Measurements from ENCODE around the gene MAOB.
"Not testable (repeated sequence)": the region's sequence is repeated elsewhere in the genome, so short reads cannot be mapped to it uniquely, and the experiment has no call there.

Gene MAOB

DNA sequence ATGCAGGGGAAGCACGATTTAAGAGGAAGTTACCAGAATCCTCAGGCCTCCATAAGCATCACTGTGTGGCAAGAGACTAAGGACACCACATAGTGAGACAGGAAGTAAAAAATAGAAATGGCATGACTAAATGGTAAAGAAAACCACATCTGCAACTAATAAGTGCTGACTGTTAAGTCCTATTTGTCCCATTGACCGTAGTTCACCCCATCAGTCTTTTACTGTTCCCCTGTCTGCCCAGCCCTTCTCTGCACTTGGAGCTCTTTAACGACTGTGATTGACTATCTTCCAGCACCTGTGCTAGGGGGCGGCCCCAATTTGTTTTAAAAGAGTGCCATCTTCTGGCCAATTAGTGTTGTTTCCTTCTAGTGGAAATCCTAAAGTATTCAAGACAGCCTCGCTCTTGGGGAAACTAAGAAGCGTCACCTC lies 132.0 kb downstream of the MAOB start:
- DNase-seq: peak; percentile 45

DNA sequence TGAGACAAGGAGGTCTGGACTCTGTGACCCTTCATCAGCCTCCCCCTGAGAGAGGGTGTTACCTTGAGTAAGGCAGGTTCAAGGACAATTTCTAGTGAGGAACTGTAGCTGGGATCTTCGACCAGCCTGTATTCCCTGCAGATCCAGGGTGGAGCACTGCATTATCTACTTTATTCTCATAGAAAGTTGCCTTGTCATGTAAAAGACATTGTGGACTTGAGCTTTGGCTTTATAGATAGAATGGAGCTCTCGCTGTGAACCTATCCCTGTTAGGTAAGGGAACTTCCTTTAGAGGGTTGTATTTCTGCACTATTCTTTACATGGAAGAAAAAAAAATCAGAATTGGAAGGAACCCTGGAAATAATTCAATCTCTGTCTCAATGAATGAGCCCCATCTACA lies 134.8 kb downstream of the MAOB start:
- no peak for DNase-seq

DNA sequence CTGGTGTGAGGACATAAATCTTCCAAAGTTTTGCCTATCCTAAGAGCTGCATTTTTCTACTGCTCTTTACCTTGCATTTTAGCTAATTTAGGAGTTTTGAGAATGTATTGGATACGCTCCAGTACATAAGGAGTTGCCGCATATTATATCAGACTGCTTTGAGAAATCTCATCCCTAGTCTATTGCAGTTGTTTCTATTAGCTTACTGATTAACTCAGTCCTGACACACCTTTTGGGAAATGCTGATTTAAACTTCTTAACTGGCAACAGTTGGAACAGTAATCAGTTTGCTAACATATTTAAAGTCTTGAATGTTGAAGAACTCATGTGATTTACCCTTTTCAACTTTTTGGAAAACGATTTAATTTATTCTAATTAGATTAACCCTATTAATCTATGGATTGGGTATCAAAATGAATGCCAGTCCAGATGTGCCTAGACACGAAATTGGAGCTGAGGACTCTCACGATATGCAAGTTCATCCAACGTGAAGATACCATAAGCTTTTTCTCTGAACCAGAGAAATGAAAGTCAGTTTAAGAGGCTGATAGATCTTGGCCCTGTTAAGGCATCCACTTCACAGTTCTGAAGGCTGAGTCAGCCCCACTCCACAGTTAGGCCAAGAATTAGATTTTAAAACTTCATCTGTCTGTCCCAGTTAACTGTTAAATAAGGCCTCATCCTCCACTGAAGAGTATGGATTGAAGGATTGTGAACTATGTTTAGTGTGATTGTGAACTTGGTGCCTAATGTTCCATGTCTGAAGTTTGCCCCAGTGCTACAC lies 136.1 kb downstream of the MAOB start:
- no peak for DNase-seq

DNA sequence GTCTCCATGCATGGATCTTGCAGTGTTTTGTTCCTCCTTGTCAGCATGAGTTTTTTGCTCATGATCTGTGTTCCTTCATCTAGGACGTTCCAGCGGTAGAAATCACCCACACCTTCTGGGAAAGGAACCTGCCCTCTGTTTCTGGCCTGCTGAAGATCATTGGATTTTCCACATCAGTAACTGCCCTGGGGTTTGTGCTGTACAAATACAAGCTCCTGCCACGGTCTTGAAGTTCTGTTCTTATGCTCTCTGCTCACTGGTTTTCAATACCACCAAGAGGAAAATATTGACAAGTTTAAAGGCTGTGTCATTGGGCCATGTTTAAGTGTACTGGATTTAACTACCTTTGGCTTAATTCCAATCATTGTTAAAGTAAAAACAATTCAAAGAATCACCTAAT lies 138.0 kb downstream of the MAOB start:
- no peak for DNase-seq

DNA sequence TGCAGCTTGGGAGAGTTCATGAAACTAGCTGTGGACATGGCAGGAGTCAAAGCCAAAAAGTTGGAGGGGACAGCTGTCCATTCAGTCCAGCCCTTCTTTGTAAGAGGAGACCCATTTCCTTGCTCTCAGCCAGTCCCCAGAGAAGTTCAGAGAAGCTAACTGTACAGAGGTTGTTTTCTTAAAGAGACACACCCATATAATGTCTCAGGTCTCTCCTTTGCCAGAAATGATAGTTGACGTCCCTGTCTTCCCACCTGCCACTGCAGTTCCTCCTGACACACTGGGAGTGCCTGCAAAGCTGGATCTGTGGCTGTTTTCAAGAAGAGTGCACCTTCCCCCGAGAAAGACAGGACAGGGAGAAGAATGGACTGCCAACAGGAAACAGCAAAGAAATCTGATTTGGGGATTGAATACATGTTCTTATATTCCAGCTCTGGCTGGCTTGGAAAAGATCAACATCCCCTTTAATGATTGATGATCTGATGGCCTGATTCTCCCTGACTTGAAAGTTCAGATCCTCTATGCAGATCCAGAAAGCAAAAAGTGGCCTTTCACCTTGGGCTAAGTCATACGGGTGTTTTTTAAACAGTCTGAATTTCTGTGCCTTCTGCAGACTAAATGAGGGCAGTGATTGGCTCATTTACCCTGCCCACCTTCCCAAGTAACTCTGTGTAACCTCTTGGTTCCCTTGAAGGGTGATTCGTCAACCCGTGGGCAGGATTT lies 139.0 kb downstream of the MAOB start:
- DNase-seq: no peak

DNA sequence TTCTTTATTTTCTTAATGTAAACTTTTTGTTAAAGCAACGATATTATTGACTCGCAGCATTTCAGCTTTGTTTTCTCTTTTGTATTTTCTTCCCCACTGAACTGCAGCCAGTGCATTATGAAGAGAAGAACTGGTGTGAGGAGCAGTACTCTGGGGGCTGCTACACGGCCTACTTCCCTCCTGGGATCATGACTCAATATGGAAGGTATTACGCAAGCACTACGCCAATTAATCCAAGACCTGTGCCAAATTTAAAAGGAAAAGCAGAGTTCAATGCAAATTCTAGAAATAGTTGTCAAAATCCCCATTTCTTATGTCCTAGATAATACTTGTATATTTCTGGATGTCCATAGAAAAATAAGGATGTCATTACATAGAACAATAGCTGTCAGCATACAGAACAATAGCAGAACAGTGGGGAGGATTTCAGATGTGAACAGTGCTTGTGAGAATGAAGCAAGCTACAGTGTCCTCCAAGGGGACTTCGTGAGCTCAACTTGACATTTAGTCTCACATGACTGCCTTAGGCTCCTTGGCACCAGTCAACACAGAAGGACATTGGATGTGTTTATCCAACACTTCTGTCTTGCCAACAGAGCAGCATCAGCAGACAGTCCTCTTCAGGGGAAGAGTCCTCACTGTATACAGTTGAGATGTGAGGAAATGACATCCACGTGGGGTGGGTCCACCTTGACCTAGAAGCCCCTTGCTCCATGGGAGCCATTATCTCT lies 140.2 kb downstream of the MAOB start:
- DNase-seq: peak; percentile 37

DNA sequence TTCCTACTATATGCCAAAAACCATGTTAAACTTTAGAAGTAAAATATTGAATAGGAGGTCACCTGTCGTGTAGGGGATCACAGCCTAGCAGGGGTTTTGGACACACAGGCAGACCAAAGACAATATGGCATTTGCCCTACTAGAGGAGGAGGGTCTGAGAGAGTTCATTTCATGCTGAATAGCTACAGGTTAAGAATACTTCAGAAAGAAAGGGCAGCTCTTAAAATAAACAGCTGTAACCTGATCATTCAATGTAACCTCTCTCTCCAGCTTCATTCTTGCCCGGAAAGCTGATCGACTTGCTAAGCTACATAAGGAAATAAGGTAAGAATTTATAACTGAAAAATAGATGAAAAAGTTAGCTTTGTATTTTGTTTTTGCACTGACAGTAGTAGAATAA lies 146.3 kb downstream of the MAOB start:
- DNase-seq: no peak

DNA sequence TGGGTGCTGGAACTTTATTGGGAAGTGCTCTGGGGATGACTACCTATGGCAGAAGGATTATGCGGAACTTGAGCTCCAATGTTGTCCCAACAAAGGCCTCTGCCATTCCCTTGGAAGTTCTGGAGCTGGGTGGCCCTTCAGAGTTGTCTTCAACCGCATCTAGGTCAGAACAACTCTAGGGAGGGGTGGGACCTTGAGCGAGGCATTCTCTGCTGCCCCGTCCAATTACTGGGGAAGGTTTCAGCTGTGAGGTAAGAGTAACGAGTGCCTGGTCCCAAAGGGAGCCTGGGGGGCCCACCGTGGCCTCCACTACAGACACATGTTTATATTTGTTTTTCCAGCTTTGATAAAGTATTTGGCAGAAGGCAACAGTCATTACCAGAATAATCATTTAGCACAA lies 146.7 kb downstream of the MAOB start:
- no peak for DNase-seq

DNA sequence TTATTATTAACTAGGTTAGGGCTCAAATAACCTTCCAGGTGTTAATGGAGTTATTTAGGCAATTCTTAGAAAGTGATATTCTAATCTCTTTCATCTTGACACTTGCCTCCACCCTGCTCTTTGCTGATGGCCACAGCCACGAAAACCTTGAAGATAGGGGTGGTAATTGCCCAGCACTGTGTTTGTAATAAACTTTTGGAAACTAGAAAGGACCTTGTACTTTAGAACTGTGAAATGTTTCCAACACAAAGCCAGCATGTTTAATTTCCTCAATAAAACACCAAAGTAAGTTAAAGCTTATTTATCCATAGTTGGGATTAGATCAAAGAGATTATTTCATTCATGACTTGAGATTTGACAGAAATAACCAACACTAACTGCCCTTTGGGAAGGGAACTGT lies 147.8 kb downstream of the MAOB start:
- DNase-seq: no peak

DNA sequence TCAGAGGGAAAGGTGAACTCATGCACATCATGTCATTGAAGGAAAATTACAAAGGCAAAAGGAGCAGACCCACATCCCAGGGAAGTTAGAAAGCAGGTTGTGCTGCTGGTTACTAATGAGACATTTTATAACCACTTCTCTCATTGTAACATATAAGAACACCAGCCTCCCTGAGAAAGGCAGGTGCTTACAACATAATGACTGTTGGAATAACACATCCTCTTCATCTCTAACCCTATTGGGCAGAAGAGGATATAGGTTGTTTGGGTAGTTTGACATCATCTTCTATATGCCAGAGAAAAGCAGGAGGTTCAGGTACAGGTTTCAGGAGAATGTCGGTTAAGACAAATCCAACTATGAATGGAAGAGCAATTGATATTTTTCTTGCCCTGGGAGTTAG lies 148.6 kb downstream of the MAOB start:
- no peak for DNase-seq

DNA sequence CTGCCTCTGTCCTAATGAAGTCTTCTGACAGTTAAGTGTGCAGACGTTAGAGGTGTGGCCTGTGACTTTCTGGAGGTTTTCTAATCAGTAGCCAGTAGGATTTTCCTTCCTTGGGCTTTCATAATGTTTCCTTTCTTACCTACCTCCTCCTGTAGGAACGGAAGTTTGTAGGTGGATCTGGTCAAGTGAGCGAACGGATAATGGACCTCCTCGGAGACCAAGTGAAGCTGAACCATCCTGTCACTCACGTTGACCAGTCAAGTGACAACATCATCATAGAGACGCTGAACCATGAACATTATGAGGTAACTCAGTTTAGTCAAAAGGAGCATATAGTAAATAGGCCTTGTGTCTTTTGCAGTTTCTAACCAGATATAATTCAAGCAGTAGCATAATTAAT lies 151.2 kb downstream of the MAOB start:
- DNase-seq: no peak

DNA sequence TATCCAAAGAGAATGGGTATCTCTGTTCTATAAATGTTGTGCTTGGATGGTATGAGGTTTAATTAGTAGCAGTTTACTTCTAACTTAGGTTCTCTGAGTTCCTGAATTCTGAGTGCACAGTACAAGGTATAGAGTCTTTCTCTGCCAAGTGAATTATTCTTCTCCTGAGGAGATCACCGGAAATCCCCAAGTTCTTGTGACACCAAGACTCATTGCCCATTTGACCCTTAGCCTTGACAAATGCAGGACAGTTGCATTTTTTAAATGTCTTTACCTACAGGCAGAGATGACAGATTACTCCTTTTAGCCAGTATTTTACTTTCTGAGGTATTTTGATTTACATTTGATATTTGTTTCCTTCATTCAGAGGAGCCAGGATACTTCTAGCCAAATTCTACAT lies 153.3 kb downstream of the MAOB start:
- DNase-seq: no peak

DNA sequence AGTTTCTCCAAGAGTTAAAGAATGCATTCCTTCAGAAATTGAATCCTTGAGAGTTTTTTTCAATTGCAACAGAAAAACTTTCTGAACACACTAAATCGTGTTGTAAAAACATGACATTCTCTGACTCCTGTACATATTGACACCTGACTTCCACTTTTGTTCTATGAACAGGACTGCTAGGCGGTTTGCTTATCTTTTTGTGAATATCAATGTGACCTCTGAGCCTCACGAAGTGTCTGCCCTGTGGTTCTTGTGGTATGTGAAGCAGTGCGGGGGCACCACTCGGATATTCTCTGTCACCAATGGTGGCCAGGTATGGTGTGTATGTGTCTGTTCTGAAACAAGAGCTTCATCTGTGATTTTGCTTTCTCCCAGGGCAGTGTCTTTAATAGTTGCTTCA lies 154.2 kb downstream of the MAOB start:
- DNase-seq: no peak

DNA sequence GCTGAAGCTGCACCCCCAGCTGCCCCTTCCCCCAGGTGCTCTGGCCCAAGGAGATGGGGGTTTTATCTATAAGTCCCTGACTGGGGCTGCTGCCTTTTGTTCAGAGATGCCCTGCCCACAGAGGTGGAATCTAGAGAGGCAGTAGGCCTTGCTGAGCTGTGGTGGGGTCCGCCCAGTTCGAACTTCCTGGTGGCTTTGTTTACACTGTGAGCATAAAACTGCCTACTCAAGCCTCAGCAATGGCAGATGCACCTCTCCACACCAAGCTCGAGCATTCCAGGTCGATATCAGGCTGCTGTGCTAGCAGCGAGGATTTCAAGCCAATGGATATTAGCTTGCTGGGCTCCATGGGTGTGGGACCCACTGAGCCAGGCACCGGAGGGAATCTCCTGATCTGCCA lies 155.0 kb downstream of the MAOB start:
- DNase-seq: not testable (repeated sequence)

DNA sequence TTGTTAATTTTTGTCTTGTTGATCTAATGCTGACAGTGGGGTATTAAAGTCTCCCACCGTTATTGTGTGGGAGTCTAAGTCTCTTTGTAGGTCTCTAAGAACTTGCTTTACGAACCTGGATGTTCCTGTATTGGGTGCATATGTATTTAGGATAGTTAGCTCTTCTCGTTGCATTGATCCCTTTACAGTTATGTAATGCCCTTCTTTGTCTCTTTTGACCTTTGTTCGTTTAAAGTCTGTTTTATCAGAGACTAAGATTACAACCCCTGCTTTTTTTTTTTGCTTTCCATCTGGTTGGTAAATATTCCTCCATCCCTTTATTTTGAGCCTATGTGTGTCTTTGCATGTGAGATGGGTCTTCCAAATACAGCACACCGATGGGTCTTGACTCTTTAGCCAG lies 157.0 kb downstream of the MAOB start:
- DNase-seq: not testable (repeated sequence)

DNA sequence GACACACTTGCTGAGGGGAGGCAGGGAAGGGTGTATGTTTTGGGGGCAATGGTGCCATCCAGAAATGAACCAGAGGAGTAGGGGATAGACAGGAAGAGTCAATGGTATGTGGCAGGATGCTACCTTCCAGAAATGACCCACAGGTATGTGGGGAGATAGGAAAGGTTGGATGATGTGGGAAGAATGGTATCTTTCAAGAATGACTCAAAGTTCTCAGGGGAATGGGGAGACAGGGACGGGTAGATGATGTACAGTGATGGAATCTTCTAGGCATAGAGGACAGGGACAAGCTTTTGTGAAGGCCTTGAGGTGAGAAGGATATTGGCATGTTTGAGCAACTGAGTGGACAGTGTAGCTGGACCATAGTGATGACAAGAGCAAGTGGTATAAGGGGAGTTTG lies 161.3 kb downstream of the MAOB start:
- no peak for DNase-seq

DNA sequence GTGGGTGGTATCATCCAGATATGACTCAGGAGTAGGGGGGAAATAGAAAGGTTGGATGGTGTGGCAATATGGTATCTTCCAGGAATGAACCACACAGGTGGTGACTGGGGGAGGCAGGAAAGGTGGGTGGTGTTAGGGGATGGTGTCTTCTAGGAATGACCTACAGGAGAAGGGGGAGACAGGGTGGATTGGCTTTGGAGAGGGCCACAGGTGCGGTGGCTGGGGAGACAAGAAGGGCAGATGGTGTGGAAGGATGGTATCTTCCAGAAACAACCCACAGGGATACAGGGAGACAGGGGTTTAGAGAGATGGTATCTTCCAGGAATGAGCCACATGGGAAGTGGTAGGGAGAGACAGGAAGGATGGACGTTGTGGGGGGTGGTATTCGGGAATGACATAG lies 162.2 kb downstream of the MAOB start:
- no peak for DNase-seq

DNA sequence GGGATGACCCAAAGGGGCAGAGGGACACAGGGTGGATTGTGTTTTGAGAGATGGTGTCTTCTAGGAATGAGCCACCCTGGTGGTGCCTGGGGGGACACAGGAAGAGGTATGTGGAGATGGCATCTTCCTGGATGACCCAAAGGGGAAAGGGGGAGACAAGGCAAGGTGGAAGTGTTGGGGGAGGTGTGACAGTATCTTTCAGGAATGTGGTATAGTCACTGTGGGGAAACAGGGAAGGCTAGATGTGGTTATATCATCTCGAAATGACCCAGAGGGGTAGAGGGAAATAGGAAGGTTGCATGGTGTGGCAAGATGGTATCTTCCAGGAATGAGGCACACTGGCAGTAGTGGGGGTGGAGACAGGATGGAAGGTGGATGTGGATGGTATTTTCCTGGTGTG lies 163.3 kb downstream of the MAOB start:
- no peak for DNase-seq

DNA sequence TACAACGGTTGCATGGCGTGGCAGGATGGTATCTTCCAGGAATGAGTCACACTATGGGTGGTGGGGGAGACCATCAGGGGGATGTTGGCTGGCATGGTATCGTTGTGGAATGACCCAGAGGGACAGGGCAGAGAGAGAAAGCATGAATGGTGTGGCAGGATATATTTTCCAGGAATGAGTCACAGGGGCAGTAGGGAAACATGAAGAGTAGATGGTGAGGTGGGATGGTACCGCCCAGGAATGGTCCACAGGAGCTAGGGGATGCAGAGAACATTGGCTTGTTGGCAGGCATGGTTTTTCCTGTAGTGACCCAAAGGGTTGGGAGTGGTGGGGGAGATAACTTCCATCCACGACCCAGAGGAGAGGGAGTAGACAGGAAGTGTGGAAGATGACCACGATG lies 163.7 kb downstream of the MAOB start:
- no peak for DNase-seq

DNA sequence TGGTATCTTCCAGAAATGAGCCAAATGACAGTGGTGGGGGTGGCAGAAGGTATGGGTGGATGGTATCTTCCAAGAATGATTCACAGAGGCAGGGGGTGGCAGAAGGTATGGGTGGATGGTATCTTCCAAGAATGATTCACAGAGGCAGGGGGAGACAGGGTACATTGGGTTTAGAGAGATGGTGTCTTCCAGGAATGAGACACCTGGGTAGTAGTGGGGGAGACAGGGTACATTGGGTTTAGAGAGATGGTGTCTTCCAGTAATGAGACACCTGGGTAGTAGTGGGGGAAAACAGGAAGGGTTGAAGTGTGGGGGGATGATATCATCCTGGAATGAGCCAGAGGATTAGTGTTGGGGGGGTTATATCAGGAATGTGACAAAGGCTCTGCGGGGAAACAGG lies 164.2 kb downstream of the MAOB start:
- no peak for DNase-seq

DNA sequence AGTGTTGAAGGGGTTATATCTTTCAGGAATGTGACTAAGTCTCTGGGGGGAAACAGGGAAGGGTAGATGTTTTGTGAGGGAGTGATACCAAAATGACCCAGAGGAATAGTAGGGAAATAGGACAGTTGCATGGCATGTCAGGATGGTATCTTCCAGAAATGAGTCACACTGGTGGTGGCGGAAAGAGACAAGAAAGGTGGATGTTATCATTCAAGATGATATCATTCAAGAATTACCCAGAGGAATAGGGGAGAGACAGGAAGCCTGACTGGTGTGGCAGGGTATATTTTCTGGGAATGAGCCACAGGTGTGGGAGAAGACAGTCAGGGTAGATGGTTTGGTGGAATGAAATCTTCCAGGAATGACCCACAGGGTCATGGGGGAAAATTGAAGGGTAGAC lies 165.1 kb downstream of the MAOB start:
- no peak for DNase-seq

DNA sequence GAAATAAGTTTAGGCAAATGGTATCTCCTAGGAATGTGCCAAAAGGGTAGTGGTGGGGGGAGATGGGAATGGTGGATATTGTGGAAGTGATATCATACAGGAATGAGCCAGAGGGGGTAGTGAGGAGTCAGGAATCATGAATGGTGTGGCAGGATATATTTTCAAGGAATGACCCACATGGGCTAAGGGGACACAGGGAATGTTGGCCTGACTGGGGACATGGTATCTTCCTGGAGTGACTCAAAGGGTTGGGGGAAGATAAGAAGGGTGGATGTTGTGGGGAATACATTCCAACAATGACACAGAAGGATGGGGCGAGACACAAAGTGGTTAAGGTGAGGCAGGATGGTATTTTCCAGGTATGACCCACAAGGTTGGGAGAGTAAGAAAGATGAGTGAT lies 165.6 kb downstream of the MAOB start:
- no peak for DNase-seq
